Hematopoietic multipotent progenitor cell treated with erythropoietin and hydrocortisone succinate and interleukin-3 and kit ligand, for 6 days (in vitro differentiated cells): ENCODE results near the gene AUH.

ENCODE experiments used
- DNase-seq: peaks from one replicate; pipeline ENCODE4 v3.0.0-alpha.2; 2015

The AUH gene

DNA sequence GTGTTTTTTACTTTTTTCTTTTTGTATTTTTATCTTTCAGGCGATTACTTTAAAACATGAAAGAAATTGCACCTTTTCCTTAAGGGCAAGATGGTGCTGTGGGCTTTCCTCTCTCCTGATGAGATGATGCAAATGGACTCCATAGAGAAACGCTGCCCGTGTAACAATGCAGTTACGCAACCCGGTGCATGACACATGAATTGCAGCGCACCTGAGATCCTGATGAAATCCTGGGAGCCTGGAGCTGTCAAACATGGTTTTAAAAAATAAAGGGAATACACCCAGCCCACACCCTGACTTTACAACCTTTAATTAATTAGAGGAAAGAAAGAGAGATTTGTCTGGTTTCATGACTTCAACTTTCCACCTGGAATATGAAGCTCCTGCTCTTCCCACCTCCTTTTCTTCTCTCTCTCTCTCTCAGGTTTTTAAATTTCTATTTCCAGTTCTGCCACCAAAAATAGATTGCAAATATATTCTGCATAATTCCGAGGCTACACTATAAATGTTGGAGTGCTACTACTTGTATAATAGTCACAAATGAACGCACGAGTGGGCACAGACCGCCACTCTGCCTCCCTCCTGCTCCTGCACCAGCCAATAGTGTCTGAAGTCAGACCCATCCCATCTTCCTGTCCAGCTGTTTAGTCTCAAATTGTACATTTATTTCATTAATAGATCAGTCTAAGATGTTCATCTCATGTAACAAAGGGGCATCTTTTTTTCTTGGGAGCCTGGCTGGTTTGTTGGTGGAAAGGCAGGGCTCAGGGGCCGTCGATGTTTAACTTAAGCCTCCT, 179.1 kb downstream of the AUH start:
- no peak for DNase-seq

DNA sequence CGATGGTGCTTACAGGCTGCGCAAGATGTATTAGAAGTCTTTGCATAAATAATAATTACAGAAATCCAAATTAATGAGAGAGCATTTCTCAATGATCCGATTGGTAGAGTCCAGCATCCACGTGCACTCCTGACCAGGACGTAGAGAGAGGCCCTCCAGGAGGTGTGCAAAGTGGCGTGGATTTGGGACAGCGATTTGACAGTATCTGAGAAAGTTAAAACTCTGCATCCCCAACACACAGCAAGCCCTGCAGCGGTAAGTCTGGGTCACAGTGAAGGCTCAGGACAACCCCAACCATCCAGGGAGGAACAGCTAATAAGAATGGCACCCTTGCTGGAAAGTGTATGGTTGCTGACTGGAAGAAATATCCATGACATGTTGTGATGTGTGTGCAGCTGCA, 180.2 kb downstream of the AUH start:
- no peak for DNase-seq

DNA sequence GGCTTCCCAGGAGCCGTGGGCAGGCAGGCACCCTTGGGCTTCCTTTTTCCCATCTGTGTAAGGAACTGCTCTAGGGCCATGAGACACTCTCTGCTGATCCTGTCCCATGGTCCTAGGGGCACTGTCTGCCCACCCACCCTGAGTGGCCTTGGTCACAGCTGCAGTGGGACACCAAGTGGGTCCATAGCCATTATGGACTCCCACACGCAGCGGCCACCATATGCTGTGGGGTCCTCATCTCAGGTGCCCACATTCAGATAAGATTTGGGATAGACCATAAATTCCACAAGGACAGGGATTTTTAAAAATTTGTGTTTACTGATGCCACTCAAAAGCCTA, 180.8 kb downstream of the AUH start:
- no peak for DNase-seq

DNA sequence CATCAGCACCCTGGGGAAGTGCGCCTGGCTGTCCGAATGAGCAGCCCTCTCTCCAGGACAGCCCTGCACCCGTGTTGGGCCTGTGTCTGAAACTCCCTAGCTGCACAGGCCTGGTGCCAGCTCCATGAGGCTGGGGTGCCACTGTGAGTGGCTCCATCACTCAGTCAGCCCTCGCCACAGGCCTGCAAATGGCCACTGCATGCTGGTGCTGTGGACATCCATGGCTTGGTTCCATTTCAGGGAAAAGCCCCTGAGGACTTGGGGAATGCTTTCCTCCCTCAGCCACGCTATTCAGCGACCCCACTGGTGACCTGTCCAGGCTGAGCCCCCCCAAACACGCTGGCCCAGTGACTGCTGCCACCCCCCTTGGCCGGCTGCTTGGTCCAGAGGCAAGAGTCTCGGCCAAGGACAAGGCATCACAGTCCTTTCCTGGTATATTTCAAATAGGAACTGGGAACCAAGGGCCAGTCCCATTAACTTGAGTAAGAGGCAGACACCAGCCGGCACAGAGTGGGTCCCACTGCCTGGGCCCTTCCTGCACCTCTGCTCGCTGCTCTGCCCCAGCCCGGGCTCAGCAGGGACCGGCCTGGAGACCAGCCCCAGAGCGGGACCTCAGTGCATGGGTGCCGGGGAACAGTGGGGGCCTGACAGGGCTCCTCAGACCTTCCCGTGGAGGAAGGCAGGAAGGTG, 181.3 kb downstream of the AUH start:
- no peak for DNase-seq

DNA sequence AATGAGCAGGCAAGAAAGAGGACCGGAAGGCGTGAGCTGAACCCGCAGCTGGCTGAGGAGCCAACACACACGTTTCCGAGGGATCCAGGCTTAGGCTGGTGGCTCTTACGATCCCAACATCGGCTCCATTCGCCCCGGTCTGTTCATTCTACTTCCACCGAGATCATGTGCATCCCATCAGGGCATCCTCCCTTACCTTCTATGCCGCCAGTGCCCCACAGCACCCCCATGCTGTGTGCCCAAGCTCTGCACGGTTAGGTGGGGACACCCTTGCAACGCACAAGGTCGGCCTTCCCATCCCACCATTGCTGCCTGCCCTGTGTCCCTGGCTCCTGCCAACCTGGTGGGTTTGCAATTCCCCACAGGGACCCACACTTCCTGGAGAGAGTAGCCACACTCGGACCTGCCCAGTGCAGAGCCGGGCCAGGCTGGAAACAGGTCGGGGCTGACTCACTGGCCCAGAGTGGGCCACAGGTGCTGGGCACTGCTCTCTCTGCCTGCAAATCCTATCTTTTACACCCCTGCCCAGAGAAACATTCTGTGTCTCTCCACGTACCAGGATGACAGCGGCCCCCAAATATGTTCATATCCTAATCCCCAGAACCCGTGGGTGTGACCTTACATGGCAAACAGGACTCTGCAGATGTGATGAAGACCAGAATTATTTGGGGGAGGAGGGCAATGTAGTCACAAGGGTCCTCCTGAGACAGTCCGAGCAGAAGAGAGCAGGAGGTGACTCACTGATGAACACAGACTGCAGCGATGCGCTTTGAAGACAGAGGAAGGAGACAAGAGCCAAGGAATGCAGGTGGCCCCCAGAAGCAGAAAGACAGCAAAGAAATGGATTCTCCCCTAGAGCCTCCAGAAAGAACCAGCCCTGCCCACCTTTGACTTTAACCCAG, 182.2 kb downstream of the AUH start:
- DNase-seq, result no peak

DNA sequence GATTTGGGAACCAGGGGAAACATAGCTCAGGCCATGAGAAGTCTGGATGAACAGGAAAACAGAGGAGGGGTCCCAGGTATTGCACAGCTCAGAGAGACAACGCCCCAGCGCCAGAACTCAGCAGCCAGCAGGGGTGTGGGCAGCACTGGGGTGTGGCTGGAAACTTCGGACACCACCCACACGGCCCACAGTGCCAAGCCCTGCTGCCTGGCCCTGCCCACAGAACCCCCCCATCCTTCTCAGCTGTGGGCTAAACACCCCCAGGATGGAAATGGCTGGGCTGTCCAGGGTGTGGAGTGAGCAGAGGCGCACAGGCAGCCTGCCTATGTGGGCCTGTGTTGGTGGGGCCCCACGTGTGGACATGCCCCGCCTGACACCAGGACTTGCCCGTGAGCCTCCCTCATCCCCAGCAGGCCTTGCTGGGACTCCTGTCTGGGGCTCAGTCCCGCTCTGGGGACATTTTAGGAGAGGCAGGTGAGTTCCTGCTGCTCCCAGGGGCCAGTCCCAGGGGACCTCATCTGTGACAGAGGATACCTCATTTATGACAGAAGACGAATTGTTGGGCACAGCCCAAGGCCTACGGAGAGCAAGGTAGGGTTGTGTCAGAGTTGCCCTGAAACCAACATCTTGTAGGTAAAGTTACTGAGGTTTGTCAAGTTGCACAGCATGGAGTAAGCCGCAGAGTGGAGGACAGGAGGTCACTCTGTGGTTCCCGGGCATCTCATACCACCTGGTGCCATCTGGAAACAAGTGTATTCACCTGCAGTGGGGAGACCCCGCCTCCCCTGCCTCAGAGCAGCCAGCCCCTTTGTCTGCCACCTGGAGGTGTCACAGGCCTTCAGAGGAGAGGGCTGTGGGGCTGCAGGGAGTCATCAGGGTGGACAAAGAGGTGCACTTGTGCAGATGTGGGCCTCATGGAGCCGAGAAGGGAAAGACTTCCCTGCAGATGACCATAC, 183.2 kb downstream of the AUH start:
- DNase-seq, result no peak

DNA sequence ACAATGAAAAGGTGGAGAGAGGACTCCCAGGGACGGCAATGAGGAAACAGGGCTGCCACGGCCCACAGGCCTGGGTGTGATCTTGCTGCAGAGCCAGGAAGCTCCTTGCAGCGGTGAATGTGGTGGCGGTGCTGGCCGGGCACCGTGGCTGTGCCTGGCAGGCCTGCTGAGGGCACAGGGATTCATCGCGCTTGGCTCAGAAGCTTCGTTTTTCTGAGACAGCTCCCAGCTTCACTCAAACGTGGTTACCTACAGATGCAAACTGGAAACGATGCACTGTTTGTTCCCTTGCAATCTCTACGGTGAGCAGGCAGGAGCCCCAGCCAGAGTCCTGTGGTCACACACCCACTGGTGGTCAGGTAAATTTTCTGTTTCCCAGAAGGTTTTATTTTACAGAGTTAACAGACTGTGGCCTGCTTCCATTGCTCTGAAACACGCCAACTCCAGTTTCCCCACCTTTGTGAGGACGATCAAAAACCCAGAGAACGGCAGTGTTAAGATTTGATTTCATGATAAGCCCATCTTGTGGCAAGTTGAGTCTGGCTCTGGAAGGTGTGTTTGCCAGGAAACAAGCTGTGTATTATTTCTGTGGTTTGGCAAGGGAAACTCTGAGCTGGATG, 183.9 kb downstream of the AUH start:
- peak; percentile 35 for DNase-seq

DNA sequence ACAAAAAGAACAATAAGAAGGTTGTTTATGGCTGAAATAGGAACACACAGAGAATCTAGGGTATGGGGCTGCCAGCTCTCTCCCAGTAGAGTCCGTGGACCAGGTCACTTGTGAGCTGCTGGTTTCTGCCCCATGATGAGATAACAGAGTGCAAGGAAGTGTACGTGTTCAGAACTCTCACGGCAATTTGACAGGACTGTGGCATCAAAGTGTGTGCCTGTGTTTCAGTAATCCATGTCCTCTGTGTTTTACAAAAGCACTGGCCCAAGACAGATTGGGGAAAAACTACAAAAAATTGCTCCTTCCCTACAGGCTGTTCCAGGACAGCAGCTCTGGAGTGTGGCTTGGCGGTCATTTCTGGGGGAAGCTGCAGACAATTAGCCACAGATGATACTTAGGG, 184.6 kb downstream of the AUH start:
- no peak for DNase-seq

DNA sequence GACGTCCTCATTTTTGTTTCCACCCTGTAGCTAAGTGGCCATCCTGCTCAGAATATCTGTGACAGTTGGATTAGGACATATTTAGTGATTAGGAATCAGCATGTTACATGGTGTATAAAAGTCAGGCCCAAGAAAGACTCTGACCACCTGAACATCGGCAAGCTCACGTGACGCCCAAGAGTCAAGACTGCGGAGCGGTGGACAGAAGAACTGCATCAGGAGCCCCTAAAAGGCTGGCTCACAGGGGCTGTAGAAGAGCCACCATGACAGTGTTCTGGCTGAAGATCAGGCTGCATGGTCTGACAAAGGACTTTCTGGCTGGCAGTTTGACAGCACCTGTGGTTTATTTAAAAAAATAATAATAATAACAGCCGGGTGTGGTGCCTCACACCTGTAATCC, 185.3 kb downstream of the AUH start:
- no peak for DNase-seq

DNA sequence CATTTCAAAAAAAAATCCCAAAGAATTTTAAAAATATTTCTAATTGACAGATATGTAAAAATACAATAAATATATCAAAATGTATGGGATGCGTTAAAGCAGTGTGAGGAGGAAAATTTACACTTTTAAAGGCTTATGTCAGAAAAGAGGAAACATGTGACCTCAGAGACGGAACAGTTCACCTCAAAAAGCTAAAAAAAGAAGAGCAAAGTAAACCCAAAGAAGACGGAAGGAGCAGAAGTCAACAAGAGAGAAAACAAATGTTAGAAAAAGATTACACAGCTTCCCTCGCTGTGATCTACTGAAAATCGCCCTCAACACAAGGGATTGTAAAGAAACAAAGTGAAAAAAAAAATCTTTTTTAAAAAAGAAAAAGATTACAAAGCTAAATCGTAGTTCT, 186.9 kb downstream of the AUH start:
- peak; percentile 48 for DNase-seq

DNA sequence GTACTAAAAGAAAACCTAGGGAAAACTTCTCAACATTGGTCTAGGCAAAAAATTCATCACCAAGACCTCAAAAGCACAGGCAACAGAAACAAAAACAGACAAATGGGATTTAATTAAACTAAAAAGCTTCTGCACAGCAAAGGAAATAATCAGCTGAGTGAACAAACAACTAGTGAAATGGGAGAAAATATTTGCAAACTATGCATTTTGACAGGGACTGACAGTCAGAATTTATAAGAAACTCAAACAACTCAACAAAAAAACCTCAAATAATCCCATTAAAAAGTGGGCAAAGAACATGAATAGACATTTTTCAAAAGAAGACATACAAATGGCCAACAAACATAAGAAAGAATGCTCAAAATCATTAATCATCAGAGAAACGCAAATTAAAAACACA, 189.4 kb downstream of the AUH start:
- no peak for DNase-seq

DNA sequence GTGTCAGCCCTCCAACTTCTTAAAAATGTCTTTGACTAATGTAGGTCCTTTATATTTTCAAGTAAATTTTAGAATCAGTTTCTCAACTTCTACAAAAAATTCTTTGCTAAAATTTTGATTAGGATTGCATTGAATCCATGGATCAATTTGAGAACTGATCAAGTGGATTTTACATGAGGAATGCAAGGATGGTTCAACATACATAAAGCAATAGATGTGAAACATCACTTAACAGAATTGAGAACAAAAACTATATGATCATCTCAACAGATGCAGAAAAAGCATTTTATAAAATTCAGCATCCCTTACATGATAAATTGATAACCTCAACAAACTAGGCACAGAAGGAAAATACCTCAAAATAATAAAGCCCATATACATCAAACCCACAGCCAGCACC, 190.8 kb downstream of the AUH start:
- no peak for DNase-seq

DNA sequence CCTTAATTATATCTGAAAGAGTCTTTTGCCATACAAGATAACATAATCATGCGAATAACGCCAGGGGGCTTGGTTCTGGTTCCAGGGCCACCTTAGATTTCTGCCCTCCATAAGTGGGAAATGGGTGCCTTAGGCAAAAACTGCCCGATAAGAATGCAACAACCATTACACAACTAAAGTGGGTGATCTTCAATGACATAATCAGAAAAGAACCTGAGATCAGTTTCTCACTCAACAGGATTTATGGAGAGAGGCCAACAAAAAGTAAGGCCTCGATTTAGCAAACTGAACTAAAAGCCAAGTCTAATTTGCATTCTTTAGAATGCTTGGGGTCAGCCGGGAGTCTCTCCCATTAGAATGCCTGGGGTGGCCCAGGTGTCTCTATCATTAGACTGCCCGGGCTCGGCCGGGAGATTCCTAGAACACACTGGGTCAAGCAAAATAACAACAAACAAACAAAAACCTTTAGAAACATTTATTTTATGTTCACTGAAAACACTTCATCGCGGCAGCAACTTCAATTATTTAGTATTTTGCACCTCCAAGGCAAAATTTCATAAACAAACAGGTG, 194.8 kb downstream of the AUH start:
- DNase-seq, result no peak

DNA sequence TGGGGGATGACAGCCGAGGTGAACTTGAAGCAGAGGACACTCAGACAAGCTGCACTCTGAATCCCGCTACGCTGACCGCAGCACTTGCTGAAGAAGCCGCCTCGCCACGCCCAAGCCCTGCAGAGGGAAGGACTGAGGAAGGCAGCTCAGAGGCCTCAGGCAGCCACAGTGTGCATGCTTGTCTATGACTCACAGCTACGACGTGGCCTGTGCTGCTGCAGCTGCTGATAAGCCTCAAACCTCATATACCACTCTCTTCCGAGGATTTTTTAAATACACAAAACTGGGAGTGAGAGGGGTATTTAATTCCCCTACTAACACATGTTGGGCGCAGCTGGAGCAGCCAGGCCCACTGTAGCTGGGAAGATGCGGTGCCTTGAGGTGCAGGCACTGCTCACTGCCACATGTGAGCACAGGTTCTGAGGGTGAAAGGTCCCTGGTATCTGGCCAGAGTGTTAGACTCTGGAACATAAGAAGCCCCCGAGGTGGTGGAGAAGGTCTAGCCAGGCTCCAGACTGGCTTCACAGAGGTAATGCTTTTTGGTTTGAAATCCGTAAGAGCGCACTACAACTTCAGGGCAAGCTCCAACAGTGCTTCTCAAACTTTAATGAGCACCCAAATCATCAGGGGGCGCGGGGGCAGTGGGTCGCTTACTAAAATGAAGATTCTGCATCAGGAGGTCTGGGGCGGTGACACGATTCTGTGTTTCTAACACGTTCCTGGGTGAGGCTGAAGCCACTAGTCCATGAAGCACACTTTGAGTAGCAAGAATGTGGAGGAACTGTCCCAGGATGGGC, 196.8 kb downstream of the AUH start:
- DNase-seq, result peak; percentile 98
